Heart left ventricle (tissue), 16 donors: ENCODE results near the gene SLC25A11. TPM values are rescaled to one million over a fixed set of nuclear protein-coding genes. Genes with fewer than 3 reads are reported as not detected.

Experiments used
- ATAC-seq, 4 donors: fragments of 200-7000 bp; cut with Tn5 transposase; one replicate each; pipeline ENCODE4 v1.9.1; 2020 to 2022; ENCODE audit warnings: moderate library complexity in 4 of 4, mild to moderate bottlenecking in 3 of 4, moderate number of reproducible peaks in 1 of 4
- DNase-seq, 5 donors: peaks; one replicate each; pipeline ENCODE4 v3.0.0-alpha.2; 2020
- H3K27ac ChIP-seq, 12 donors: fragments of 200-600 bp; sonication (generic) in 4 of 12; one replicate each; pipeline versions ENCODE4 v1.5.0 to v1.8.0; 2016 to 2022; ENCODE audit warnings: mild to moderate bottlenecking in 2 of 12
- H3K27me3 ChIP-seq, 9 donors: fragments of 200-600 bp; sonication (generic) in 2 of 9; one replicate each; pipeline versions ENCODE4 v1.5.1 to v1.8.0; 2016 to 2022; ENCODE audit warnings: mild to moderate bottlenecking in 3 of 9
- H3K36me3 ChIP-seq, 9 donors: fragments of 200-600 bp; sonication (generic) in 2 of 9; one replicate each; pipeline versions ENCODE4 v1.5.0 to v1.8.0; 2018 to 2022; ENCODE audit warnings: mild to moderate bottlenecking in 2 of 9
- H3K4me1 ChIP-seq, 12 donors: fragments of 200-600 bp; sonication (generic) in 4 of 12; one replicate each; pipeline versions ENCODE4 v1.5.0 to v1.8.0; 2016 to 2022; ENCODE audit warnings: mild to moderate bottlenecking in 3 of 12
- H3K4me3 ChIP-seq, 12 donors: fragments of 200-600 bp; sonication (generic) in 4 of 12; one replicate each; pipeline versions ENCODE4 v1.5.0 to v1.8.0; 2017 to 2022; ENCODE audit warnings: mild to moderate bottlenecking in 9 of 12, moderate library complexity in 4 of 12
- H3K9me3 ChIP-seq, 12 donors: fragments of 200-600 bp; sonication (generic) in 4 of 12; one replicate each; pipeline versions ENCODE4 v1.5.0 to v1.8.0; 2016 to 2022; ENCODE audit warnings: mild to moderate bottlenecking in 1 of 12
- CTCF ChIP-seq, 12 donors: fragments of 200-600 bp; sonication (generic) in 4 of 12; IDR thresholded peaks; one replicate each; pipeline versions ENCODE4 v1.5.0 to v1.8.0; 2018 to 2022; ENCODE audit warnings: antibody characterized with exemption in 12 of 12, mild to moderate bottlenecking in 5 of 12
- POLR2A ChIP-seq, 2 donors: fragments of 450-650 bp; IDR thresholded peaks; one replicate each; pipeline ENCODE4 v1.6.1; 2017; ENCODE audit warnings: antibody characterized with exemption in 2 of 2, mild to moderate bottlenecking in 2 of 2, moderate library complexity in 2 of 2
- WGBS, 4 donors: extraction: QIAGEN DNeasy Blood & Tissue Kit in 2 of 4; methylation state at CpG; one replicate each; pipeline versions ENCODE4 v1.1.5 to v1.1.7; 2013 to 2018; 5-methylcytosine and 5-hydroxymethylcytosine counted together
- intact Hi-C, 10 donors: fragments of 100-400 bp; cut with DNase I; formaldehyde crosslinking; loops; one replicate each; pipeline versions ENCODE4 v1.11.1 to v1.14.2; 2022
- polyA plus RNA-seq, 2 donors: library from polyadenylated mRNA; stranded (reverse); fragments of 200-250 nt; gene quantifications; one replicate each; pipeline ENCODE4 v1.2.3, GENCODE V29; 2013
- total RNA-seq, 9 donors: library from RNA; depleted of rRNA in 2 of 9; stranded (reverse); fragments of >200 nt in 2 of 9; fragmentation: NEBNext Ultra II Directional in 3 of 9; extraction: Animal tissue kit (Norgen Biotek cat#: 25700) in 3 of 9; gene quantifications; one replicate each; pipeline versions ENCODE4 v1.1.0 to v1.2.4, GENCODE V29; 2016 to 2023
- donor health status: ischemic (EF 13 %, LVEDD 7.1; RV severe dilation, severe dysfunction).
- donor health status: healthy with polysubstance abuse.
- donor health status: DM: no; HTN: yes; CAD: no.
- donor health status: DM: no; HTN: no; CAD: no.
- donor health status: ischemic (EF 25% LVEDD 6.9; RV normal size, moderate dysfunction).
- donor health status: ischemic (EF 25% LVEDD 5.7; RV mildly dilated, moderate dysfunction).
- donor health status: healthy.
- donor health status: DM: yes; HTN: yes; CAD: no.
- donor health status: ischemic (EF 35%, LVEDD 5.7; RV mildly dilated, moderate dysfunction).
- donor health status: nonischemic (EF 11% LVEDD 7.7; RV severe dilation, severe dysfunction).
- donor health status: DM: yes; HTN: yes; CAD: no.
- donor health status: PGD.
- donor health status: ischemic (EF 29% LVEDD 5.4; RV normal size, mild dysfunction).
- donor health status: nonischemic (EF 23%, LVEDD 6.1; RV moderate dilation, normal function).

Gene SLC25A11
- total and polyA plus RNA-seq, 11 donors: 136 to 282 (median 168) TPM

- intact Hi-C loops: loop anchor here in 3 of 10 donors (1.0 to 2.0 kb wide), 3 partner anchors 17 to 19 kb away; partner anchors contain the start of gene SPAG7 (in 2 of the 3)
- peak in 1 of 2 donors; percentile 3 for TF ChIP-seq POLR2A (IDR thresholded peaks at IDR 0.05)
- no peak for TF ChIP-seq CTCF (IDR thresholded peaks at IDR 0.05)
- Histone ChIP-seq H3K9me3 (no peaks in the 10 kb centered on the region), H3K27ac (peak overlapping the region; percentile 96 to 100 (median 99)), H3K36me3 (peaks cover 0 to 21% (median 16%) of the 10 kb centered on the region in 9 donors), H3K4me1 (peaks cover 7 to 69% (median 34%) of the 10 kb centered on the region in 12 donors), H3K4me3 (peak overlapping the region; percentile 42 to 100 (median 98)), H3K27me3 (no peaks in the 10 kb centered on the region)
- 3 to 5% (median 4%) methylated on average over 40 to 52 of the region's 52 CpGs for WGBS, 4 donors
- ATAC-seq (peak in 3 of 4 donors; percentile 10 to 52 (median 36)), DNase-seq (peak; percentile 75 to 91 (median 84))
Measured at GRCh38 chr17:4950075-4950745, 10.4 kb upstream of the SLC25A11 start.

- Histone ChIP-seq H3K27me3 (no peaks in the 10 kb centered on the region), H3K36me3 (peaks cover 0 to 25% (median 23%) of the 10 kb centered on the region in 9 donors), H3K27ac (peak overlapping the region; percentile 96 to 100 (median 99)), H3K9me3 (no peaks in the 10 kb centered on the region), H3K4me3 (peak overlapping the region; percentile 42 to 100 (median 98)), H3K4me1 (peaks cover 11 to 76% (median 41%) of the 10 kb centered on the region in 12 donors)
- WGBS, 4 donors: 0 to 1% (median 1%) methylated on average over 42 to 75 of the region's 75 CpGs
- peak; percentile 77 to 87 (median 82) for DNase-seq
- peak; percentile 10 to 33 (median 25) for ATAC-seq
- no peak for TF ChIP-seq CTCF (IDR thresholded peaks at IDR 0.05)
- TF ChIP-seq POLR2A (IDR thresholded peaks at IDR 0.05): no peak
- intact Hi-C loops: loop anchor here in 7 of 10 donors (1.0 to 5.0 kb wide), 5 partner anchors 17 to 47 kb away; partner anchors contain the start of genes SPAG7 (in 6 of the 7), CAMTA2 (in 1 of the 7), INCA1 (in 1 of the 7) and KIF1C (in 1 of the 7)
Measured at GRCh38 chr17:4949321-4950074, 9.7 kb upstream of the SLC25A11 start.

DNA sequence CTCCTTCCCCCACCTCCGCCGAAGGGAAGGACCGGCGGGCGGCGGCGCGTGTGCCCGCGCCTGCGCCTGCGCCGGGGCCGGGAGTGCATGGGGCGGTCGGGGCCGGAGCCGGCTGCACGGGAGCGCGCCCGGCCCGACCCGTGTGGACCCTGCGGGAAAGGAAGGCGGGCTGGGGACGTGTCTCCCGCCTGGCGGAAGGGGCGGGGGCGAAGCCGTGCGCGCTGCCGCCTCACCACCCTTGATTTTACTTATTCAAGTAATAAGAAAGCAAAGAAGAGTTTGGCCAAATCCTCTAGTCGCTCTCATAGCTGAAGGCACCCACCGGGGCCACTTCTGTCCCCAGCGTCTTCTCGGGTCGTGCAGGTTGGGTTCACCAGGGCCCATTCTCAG, 9.1 kb upstream of the SLC25A11 start:
- Histone ChIP-seq H3K36me3 (peaks cover 0 to 31% (median 27%) of the 10 kb centered on the region in 9 donors), H3K4me1 (peaks cover 11 to 79% (median 44%) of the 10 kb centered on the region in 12 donors), H3K4me3 (peak overlapping the region; percentile 73 to 100 (median 98)), H3K9me3 (no peaks in the 10 kb centered on the region), H3K27me3 (no peaks in the 10 kb centered on the region), H3K27ac (peak overlapping the region; percentile 96 to 100 (median 99))
- TF ChIP-seq CTCF (IDR thresholded peaks at IDR 0.05) (no peak), POLR2A (IDR thresholded peaks at IDR 0.05) (peak in 1 of 2 donors; percentile 62)
- ATAC-seq (peak; percentile 64 to 82 (median 78)), DNase-seq (peak; percentile 88 to 92 (median 90))
- 0 to 3% (median 1%) methylated on average over 31 to 40 of the region's 40 CpGs for WGBS, 4 donors
- intact Hi-C loops: loop anchor here in 5 of 10 donors (1.0 to 5.0 kb wide), 5 partner anchors 9 to 48 kb away; partner anchors contain the start of genes SPAG7 (in 4 of the 5), RNF167 (in 2 of the 5), SLC25A11 (in 2 of the 5) and CAMTA2 (in 1 of the 5)
